CD4-positive, alpha-beta T cell (primary cell): ENCODE data around the gene CSAG1. TPM values are rescaled to one million over a fixed set of nuclear protein-coding genes. Genes with fewer than 3 reads are reported as not detected.
"Not testable (repeated sequence)": the region's sequence is repeated elsewhere in the genome, so short reads cannot be mapped to it uniquely, and the experiment has no call there.

Experiments used
- ATAC-seq: fragments of 200-7000 bp; cut with Tn5 transposase; one replicate; pipeline ENCODE4 v1.10.0; 2022; ENCODE audit warnings: mild to moderate bottlenecking; ENCODE audit not compliant: poor library complexity
- CTCF ChIA-PET: fragments of 350-600 bp; sonication (Branson Sonifier 250); formaldehyde crosslinking; loops from one replicate; lab custom pipeline; 2021; ENCODE audit warnings: antibody characterized with exemption, inconsistent platforms; lab: Charles Lee
- POLR2A ChIA-PET: fragments of 350-600 bp; sonication (Branson Sonifier 250); formaldehyde crosslinking; loops from one replicate; lab custom pipeline; 2021; ENCODE audit warnings: antibody characterized with exemption, inconsistent platforms; lab: Charles Lee
- DNase-seq, 14 experiments: peaks; one replicate each; pipeline ENCODE4 v3.0.0-alpha.2; 2013 to 2020; ENCODE audit warnings: mixed read lengths in 2 of 14
- H3K27ac ChIP-seq, 2 donors: one replicate each; pipeline versions ENCODE4 v1.5.1 to v1.7.0; 2013; ENCODE audit warnings: low read length in 2 of 2, low read depth in 1 of 2, mild to moderate bottlenecking in 1 of 2
- H3K27me3 ChIP-seq, 2 experiments: 1 replicate in 1 of 2; 2 replicates in 1 of 2; pipeline versions ENCODE4 v1.6.1 to v1.7.0; 2013; ENCODE audit warnings: low read length in 2 of 2, control low read depth in 1 of 2, mild to moderate bottlenecking in 1 of 2, moderate library complexity in 1 of 2; ENCODE audit not compliant: insufficient read depth in 2 of 2, control insufficient read depth in 1 of 2
- H3K36me3 ChIP-seq: one replicate; pipeline ENCODE4 v1.6.1; 2013; ENCODE audit warnings: low read length, control low read depth; ENCODE audit not compliant: insufficient read depth
- H3K4me1 ChIP-seq: one replicate; pipeline ENCODE4 v1.6.1; 2013; ENCODE audit warnings: low read length, control low read depth; ENCODE audit not compliant: insufficient read depth
- H3K4me3 ChIP-seq: one replicate; pipeline ENCODE4 v1.5.1; 2013; ENCODE audit warnings: mild to moderate bottlenecking, low read length, moderate library complexity
- H3K9me3 ChIP-seq, 2 experiments: 1 replicate in 1 of 2; 2 replicates in 1 of 2; pipeline versions ENCODE4 v1.6.1 to v1.7.0; 2013; ENCODE audit warnings: low read length in 2 of 2, mild to moderate bottlenecking in 2 of 2, control low read depth in 1 of 2, moderate library complexity in 1 of 2; ENCODE audit not compliant: control insufficient read depth in 1 of 2, insufficient read depth in 1 of 2
- H3K27ac Mint-ChIP-seq: one replicate; pipeline ENCODE4 v1.8.0; 2020; ENCODE audit warnings: mixed read lengths
- H3K27me3 Mint-ChIP-seq: one replicate; pipeline ENCODE4 v1.8.0; 2021; ENCODE audit warnings: mixed read lengths
- H3K36me3 Mint-ChIP-seq: one replicate; pipeline ENCODE4 v1.8.0; 2021; ENCODE audit warnings: low read depth, mixed read lengths
- H3K4me1 Mint-ChIP-seq: one replicate; pipeline ENCODE4 v1.8.0; 2021; ENCODE audit warnings: low read depth, mixed read lengths
- H3K4me3 Mint-ChIP-seq: one replicate; pipeline ENCODE4 v1.8.0; 2020; ENCODE audit warnings: mild to moderate bottlenecking, mixed read lengths
- H3K9me3 Mint-ChIP-seq: one replicate; pipeline ENCODE4 v1.8.0; 2020; ENCODE audit warnings: mixed read lengths
- intact Hi-C, 2 experiments: fragments of 100-400 bp; cut with DNase I in 1 of 2; cut with micrococcal nuclease in 1 of 2; formaldehyde crosslinking; loops; one replicate each; pipeline versions ENCODE4 v1.15.1 to v1.9.0; 2023 to 2025; cut with DNase I, micrococcal nuclease
- total RNA-seq, 174 experiments: library from RNA in 2 of 174; stranded (reverse) in 2 of 174; gene quantifications; one replicate each; pipeline ENCODE4 v1.2.3 and lab custom pipeline; 2021 to 2026
- TF ChIP-seq, protein P1 (sequence below): fragments of 200-600 bp; IDR thresholded peaks from one replicate; pipeline ENCODE4 v1.8.0; 2022; ENCODE audit warnings: antibody characterized with exemption, mild to moderate bottlenecking

CSAG1 gene
- total RNA-seq, 2 experiments from 2014 or later = not detected

DNA sequence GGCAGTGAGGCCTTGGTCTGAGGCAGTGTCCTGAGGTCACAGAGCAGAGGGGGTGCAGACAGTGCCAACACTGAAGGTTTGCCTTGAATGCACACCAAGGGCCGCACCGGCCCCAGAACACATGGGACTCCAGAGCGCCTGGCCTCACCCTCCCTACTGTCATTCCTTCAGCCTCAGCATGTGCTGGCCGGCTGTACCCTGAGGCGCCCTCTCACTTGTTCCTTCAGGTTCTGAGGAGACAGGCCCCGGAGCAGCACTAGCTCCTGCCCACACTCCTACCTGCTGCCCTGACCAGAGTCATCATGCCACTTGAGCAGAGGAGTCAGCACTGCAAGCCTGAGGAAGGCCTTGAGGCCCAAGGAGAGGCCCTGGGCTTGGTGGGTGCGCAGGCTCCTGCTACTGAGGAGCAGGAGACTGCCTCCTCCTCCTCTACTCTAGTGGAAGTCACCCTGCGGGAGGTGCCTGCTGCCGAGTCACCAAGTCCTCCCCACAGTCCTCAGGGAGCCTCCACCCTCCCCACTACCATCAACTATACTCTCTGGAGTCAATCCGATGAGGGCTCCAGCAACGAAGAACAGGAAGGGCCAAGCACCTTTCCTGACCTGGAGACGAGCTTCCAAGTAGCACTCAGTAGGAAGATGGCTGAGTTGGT lies 2.5 kb upstream of the CSAG1 start:
- H3K9me3 ChIP-seq = no peaks in the 10 kb centered on the region
- H3K36me3 ChIP-seq = no peaks in the 10 kb centered on the region
- Mint-ChIP-seq H3K4me3 (no peak overlapping the region), H3K27ac (no peak overlapping the region), H3K4me1 (no peaks in the 10 kb centered on the region), H3K36me3 (no peaks in the 10 kb centered on the region), H3K9me3 (no peaks in the 10 kb centered on the region), H3K27me3 (no peaks in the 10 kb centered on the region)
- TF ChIP-seq, protein P1, sequence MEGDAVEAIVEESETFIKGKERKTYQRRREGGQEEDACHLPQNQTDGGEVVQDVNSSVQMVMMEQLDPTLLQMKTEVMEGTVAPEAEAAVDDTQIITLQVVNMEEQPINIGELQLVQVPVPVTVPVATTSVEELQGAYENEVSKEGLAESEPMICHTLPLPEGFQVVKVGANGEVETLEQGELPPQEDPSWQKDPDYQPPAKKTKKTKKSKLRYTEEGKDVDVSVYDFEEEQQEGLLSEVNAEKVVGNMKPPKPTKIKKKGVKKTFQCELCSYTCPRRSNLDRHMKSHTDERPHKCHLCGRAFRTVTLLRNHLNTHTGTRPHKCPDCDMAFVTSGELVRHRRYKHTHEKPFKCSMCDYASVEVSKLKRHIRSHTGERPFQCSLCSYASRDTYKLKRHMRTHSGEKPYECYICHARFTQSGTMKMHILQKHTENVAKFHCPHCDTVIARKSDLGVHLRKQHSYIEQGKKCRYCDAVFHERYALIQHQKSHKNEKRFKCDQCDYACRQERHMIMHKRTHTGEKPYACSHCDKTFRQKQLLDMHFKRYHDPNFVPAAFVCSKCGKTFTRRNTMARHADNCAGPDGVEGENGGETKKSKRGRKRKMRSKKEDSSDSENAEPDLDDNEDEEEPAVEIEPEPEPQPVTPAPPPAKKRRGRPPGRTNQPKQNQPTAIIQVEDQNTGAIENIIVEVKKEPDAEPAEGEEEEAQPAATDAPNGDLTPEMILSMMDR = no peak
- POLR2A ChIA-PET = no interaction called here
- intact Hi-C loops = no loop called here
- H3K27ac ChIP-seq = no peak overlapping the region
- no peaks in the 10 kb centered on the region for H3K27me3 ChIP-seq
- DNase-seq = no peak
- CTCF ChIA-PET = no interaction called here
- H3K4me1 ChIP-seq = no peaks in the 10 kb centered on the region
- ATAC-seq = no peak
- no peak overlapping the region for H3K4me3 ChIP-seq

DNA sequence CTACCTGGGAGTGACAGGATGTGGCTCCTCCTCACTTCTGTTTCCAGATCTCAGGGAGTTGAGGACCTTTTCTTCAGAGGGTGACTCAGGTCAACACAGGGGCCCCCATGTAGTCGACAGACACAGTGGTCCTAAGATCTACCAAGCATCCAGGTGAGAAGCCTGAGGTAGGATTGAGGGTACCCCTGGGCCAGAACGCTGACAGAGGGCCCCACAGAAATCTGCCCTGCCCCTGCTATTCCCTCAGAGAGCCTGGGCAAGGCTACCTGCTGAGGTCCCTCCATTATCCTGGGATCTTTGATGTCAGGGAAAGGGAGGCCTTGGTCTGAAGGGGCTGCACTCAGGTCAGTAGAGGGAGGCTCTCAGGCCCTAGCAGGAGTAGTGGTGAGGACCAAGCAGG lies 1.6 kb upstream of the CSAG1 start:
- no peak overlapping the region for H3K4me3 ChIP-seq
- H3K27me3 Mint-ChIP-seq = no peaks in the 10 kb centered on the region
- H3K4me3 Mint-ChIP-seq = no peak overlapping the region
- CTCF ChIA-PET = no interaction called here
- H3K27ac Mint-ChIP-seq = no peak overlapping the region
- TF ChIP-seq, protein P1 = no peak
- intact Hi-C loops = no loop called here
- H3K4me1 ChIP-seq = no peaks in the 10 kb centered on the region
- H3K4me1 Mint-ChIP-seq = no peaks in the 10 kb centered on the region
- POLR2A ChIA-PET = no interaction called here
- no peaks in the 10 kb centered on the region for H3K36me3 Mint-ChIP-seq
- no peaks in the 10 kb centered on the region for H3K27me3 ChIP-seq
- no peak overlapping the region for H3K27ac ChIP-seq
- H3K36me3 ChIP-seq = no peaks in the 10 kb centered on the region
- no peak for DNase-seq
- no peak for ATAC-seq
- H3K9me3 Mint-ChIP-seq = no peaks in the 10 kb centered on the region
- no peaks in the 10 kb centered on the region for H3K9me3 ChIP-seq

DNA sequence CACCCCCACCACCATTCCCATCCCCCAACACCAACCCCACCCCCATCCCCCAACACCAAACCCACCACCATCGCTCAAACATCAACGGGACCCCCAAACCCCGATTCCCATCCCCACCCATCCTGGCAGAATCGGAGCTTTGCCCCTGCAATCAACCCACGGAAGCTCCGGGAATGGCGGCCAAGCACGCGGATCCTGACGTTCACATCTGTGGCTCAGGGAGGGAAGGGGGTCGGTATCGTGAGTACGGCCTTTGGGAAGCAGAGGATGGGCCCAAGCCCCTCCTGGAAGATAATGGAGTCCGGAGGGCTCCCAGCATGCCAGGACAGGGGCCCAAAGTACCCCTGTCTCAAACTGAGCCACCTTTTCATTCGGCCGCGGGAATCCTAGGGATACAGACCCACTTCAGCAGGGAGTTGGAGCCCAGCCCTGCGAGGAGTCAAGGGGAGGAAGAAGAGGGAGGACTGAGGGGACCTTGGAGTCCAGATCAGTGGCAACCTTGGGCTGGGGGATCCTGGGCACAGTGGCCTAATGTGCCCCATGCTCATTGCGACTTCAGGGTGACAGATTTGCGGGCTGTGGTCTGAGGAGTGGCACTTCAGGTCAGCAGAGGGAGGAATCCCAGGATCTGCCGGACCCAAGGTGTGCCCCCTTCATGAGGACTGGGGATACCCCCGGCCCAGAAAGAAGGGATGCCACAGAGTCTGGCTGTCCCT lies 780 bp upstream of the CSAG1 start:
- H3K36me3 ChIP-seq, H3K27ac Mint-ChIP-seq, H3K27ac ChIP-seq, DNase-seq, H3K9me3 ChIP-seq, H3K4me1 ChIP-seq, H3K27me3 ChIP-seq, CTCF ChIA-PET, H3K4me3 Mint-ChIP-seq, H3K4me1 Mint-ChIP-seq, H3K4me3 ChIP-seq, ATAC-seq, POLR2A ChIA-PET, intact Hi-C loops, H3K9me3 Mint-ChIP-seq, H3K36me3 Mint-ChIP-seq, H3K27me3 Mint-ChIP-seq: not testable (repeated sequence)
